Measurements from ENCODE around the gene LY86. TPM values are rescaled to one million over a fixed set of nuclear protein-coding genes. Genes with fewer than 3 reads are reported as not detected.
A peak's percentile ranks its signal among the peaks of the same experiment; 100 is the strongest.

The LY86 gene
- total and polyA plus RNA-seq, 2 of the 13 experiments (the other 11 are each of a cell fraction or from before 2014, with no cell fraction given) = not detected

GRCh38 chr6:6686748-6687601 is 98.5 kb downstream of the LY86 start:
- peak; percentile 95 for ATAC-seq
- BruUV-seq (replicated peaks) = no TSS peak
- peak; percentile 49 for FAIRE-seq
- DNase-seq (ENCODE audit: low spot score) = peak; percentile 91
- CTCF ChIA-PET (ENCODE audit: low intra/inter-chr PET ratio, low total read pairs) = no interaction called here
- Histone ChIP-seq H3K9ac (ENCODE audit: insufficient read depth, low read depth, low read length) (peak overlapping the region; percentile 1; the same call in 1 of the 2 replicates), H2AFZ (ENCODE audit: low read length) (no peak overlapping the region), H3K4me3 (replicated peaks in 1 of 3; ENCODE audit: insufficient read depth in 1 of 3, low read depth in 2 of 3, low read length in 3 of 3) (peak overlapping the region; percentile 45 to 55 (median 48)), H3K27ac (ENCODE audit: extremely low read length, insufficient read depth, low read length) (peak overlapping the region; percentile 30), H4K20me1 (ENCODE audit: insufficient read depth, low read length) (no peaks in the 10 kb centered on the region), H3K9me3 (ENCODE audit: low read length) (peaks cover 20% of the 10 kb centered on the region), H3K27me3 (ENCODE audit: control insufficient read depth in 1 of 2, insufficient read depth in 2 of 2, low read length in 2 of 2) (peaks cover 0 to 1% of the 10 kb centered on the region in 2 experiments; a peak in 1 of 5 replicates), H3K36me3 (replicated peaks in 1 of 2; ENCODE audit: control insufficient read depth in 1 of 2, insufficient read depth in 2 of 2, low read length in 2 of 2) (no peaks in the 10 kb centered on the region), H3K4me1 (ENCODE audit: insufficient read depth, low read length) (peaks cover 64% of the 10 kb centered on the region), H3K4me2 (ENCODE audit: low read depth, low read length) (peak overlapping the region; percentile 74), H3K79me2 (ENCODE audit: insufficient read depth, low read length) (no peaks in the 10 kb centered on the region)
- POLR2A ChIA-PET = interaction anchor here (1.0 to 1.6 kb wide), 4 partner anchors 356 to 552 kb away, joined by 3 to 4 read pairs (median 4); partner anchors contain the start of gene RREB1
- 14% methylated on average over 26 of the region's 26 CpGs for WGBS (ENCODE audit: low lambda C conversion rate)
- intact Hi-C loops (cut with micrococcal nuclease; ENCODE audit: unreplicated experiment) = no loop called here
- in situ Hi-C loops (cut with HindIII; ENCODE audit: extremely low pct_ligation_motif_present, low pct_unique_long_range_greater_than_20kb) = loop anchor here (25.0 kb wide), 1 partner anchor 925 kb away; no protein-coding TSS in a partner anchor
- peak; percentile 65 for TF ChIP-seq NFYB (CRISPR knock-in tag; IDR thresholded peaks at IDR 0.05)
- 0 out of 2 replicates have a peak, but pooled peaks have one; percentile 48 for TF ChIP-seq ZNF563 (CRISPR knock-in tag; IDR thresholded peaks at IDR 0.05)
- TF ChIP-seq ESRRA (CRISPR knock-in tag; IDR thresholded peaks at IDR 0.05; ENCODE audit: low read depth) = peak; percentile 38; the same call in 1 of the 2 replicates
- TF ChIP-seq RXRA (CRISPR knock-in tag; IDR thresholded peaks at IDR 0.05) = peak; percentile 40; the same call in 1 of the 2 replicates
- TF ChIP-seq ZNF460 (CRISPR knock-in tag; IDR thresholded peaks at IDR 0.05; ENCODE audit: borderline replicate concordance) = no peak; the same call in 1 of the 2 replicates
- TF ChIP-seq DRAP1 (CRISPR knock-in tag; IDR thresholded peaks at IDR 0.05) = peak; percentile 50; the same call in 1 of the 2 replicates
- TF ChIP-seq HOXA3 (CRISPR knock-in tag; IDR thresholded peaks at IDR 0.05) = peak; percentile 44; the same call in 1 of the 2 replicates
- TF ChIP-seq ZBED4 (CRISPR knock-in tag; IDR thresholded peaks at IDR 0.05; ENCODE audit: borderline replicate concordance) = no peak
- peak; percentile 67 for TF ChIP-seq HNRNPLL (IDR thresholded peaks at IDR 0.05; ENCODE audit: low read depth, low read length, poor library complexity, severe bottlenecking)
- TF ChIP-seq ZNF609 (CRISPR knock-in tag; IDR thresholded peaks at IDR 0.05; ENCODE audit: borderline replicate concordance) = peak; percentile 65; the same call in 1 of the 2 replicates
- no peak for TF ChIP-seq ZNF362 (CRISPR knock-in tag; IDR thresholded peaks at IDR 0.05; ENCODE audit: borderline replicate concordance)
